Calu3 (cell line): ENCODE data around the gene TEX13A. TPM values are rescaled to one million over a fixed set of nuclear protein-coding genes. Genes with fewer than 3 reads are reported as not detected.

Experiments used
- BruUV-seq: library from RNA; stranded (reverse); fragments of 400-500 nt; replicated peaks from 2 replicates; lab custom pipeline; 2021; lab: Mats Ljungman, UMichigan
- CTCF ChIA-PET: fragments of 300-600 bp; sonication (Branson Sonifier 250); formaldehyde crosslinking; loops from one replicate; lab custom pipeline; 2022; ENCODE audit warnings: antibody characterized with exemption; lab: Charles Lee
- DNase-seq: peaks from one replicate; pipeline ENCODE4 v3.0.0; 2022
- H3K27ac Mint-ChIP-seq: one replicate; pipeline ENCODE4 v1.8.0; 2022; ENCODE audit warnings: mixed read lengths; ENCODE audit not compliant: unreplicated experiment
- H3K27me3 Mint-ChIP-seq: one replicate; pipeline ENCODE4 v1.8.0; 2022; ENCODE audit warnings: mixed read lengths; ENCODE audit not compliant: unreplicated experiment
- H3K36me3 Mint-ChIP-seq: one replicate; pipeline ENCODE4 v1.8.0; 2022; ENCODE audit warnings: mild to moderate bottlenecking, moderate library complexity, mixed read lengths; ENCODE audit not compliant: insufficient read depth, unreplicated experiment
- H3K4me1 Mint-ChIP-seq: one replicate; pipeline ENCODE4 v1.8.0; 2022; ENCODE audit warnings: mild to moderate bottlenecking, low read depth, mixed read lengths; ENCODE audit not compliant: unreplicated experiment
- H3K4me3 Mint-ChIP-seq: one replicate; pipeline ENCODE4 v1.8.0; 2022; ENCODE audit warnings: mild to moderate bottlenecking, low read depth, moderate library complexity, mixed read lengths; ENCODE audit not compliant: unreplicated experiment
- H3K9me3 Mint-ChIP-seq: one replicate; pipeline ENCODE4 v1.8.0; 2022; ENCODE audit warnings: low read depth, mixed read lengths; ENCODE audit not compliant: unreplicated experiment
- intact Hi-C: fragments of 100-400 bp; cut with micrococcal nuclease; formaldehyde crosslinking; loops from one replicate; pipeline ENCODE4 v1.10.0; 2022; ENCODE audit not compliant: unreplicated experiment
- total RNA-seq: library from RNA; stranded (reverse); gene quantifications from 2 replicates; pipeline ENCODE4 v1.2.3, GENCODE V29; 2022
- TF ChIP-seq, protein P1 (sequence below): fragments of 200-600 bp; IDR thresholded peaks from one replicate; pipeline ENCODE4 v1.8.0; 2022; ENCODE audit warnings: antibody characterized with exemption; ENCODE audit not compliant: unreplicated experiment

Gene TEX13A
- total RNA-seq, 1 experiment from 2014 or later, result not detected

DNA sequence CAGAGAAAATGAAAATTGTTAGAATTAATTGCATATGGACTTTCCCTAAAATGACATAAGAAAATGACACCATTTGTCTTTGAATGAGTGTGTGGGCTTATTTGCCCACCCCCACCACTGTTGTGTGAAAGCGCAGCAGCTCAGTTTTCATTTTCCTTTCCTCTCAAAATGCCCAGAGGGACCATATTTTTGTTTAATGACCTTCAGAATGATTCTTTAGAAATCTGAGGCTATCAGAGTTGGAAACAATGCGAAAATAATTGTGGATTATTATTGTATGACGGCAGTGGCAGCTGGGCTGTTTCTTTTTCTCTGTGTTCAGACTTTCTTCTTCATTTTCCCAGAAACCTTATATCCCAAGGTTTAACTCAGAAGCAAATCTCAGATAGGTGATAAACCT is 44.6 kb upstream of the TEX13A start:
- H3K27ac Mint-ChIP-seq, result no peak overlapping the region
- H3K27me3 Mint-ChIP-seq, result no peaks in the 10 kb centered on the region
- no TSS peak for BruUV-seq
- H3K4me3 Mint-ChIP-seq, result no peak overlapping the region
- CTCF ChIA-PET, result no interaction called here
- no peaks in the 10 kb centered on the region for H3K4me1 Mint-ChIP-seq
- DNase-seq, result no peak
- TF ChIP-seq, protein P1, sequence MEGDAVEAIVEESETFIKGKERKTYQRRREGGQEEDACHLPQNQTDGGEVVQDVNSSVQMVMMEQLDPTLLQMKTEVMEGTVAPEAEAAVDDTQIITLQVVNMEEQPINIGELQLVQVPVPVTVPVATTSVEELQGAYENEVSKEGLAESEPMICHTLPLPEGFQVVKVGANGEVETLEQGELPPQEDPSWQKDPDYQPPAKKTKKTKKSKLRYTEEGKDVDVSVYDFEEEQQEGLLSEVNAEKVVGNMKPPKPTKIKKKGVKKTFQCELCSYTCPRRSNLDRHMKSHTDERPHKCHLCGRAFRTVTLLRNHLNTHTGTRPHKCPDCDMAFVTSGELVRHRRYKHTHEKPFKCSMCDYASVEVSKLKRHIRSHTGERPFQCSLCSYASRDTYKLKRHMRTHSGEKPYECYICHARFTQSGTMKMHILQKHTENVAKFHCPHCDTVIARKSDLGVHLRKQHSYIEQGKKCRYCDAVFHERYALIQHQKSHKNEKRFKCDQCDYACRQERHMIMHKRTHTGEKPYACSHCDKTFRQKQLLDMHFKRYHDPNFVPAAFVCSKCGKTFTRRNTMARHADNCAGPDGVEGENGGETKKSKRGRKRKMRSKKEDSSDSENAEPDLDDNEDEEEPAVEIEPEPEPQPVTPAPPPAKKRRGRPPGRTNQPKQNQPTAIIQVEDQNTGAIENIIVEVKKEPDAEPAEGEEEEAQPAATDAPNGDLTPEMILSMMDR, result no peak
- peaks cover 6% of the 10 kb centered on the region for H3K9me3 Mint-ChIP-seq
- H3K36me3 Mint-ChIP-seq, result no peaks in the 10 kb centered on the region
- intact Hi-C loops, result no loop called here

DNA sequence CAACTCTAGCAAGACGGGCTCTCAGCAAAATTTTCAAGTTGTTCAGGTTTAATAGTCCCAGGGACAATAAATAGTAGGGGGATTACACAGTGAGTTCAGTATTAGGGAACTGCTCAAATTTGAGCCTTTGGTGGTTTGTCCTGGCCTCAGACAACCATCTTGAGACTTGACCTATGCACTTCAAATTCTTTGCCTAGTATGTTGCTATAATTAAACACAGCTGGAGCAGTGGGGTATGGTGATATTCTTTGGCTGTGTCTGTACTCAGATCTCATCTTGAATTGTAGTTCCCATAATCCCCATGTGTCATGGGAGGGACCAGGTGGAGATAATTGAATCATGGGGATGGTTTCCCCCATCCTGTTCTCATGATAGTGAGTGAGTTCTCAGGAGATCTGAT is 43.3 kb upstream of the TEX13A start:
- no TSS peak for BruUV-seq
- no peaks in the 10 kb centered on the region for H3K27me3 Mint-ChIP-seq
- CTCF ChIA-PET, result no interaction called here
- peaks cover 7% of the 10 kb centered on the region for H3K9me3 Mint-ChIP-seq
- no peaks in the 10 kb centered on the region for H3K36me3 Mint-ChIP-seq
- intact Hi-C loops, result no loop called here
- no peaks in the 10 kb centered on the region for H3K4me1 Mint-ChIP-seq
- DNase-seq, result no peak
- H3K27ac Mint-ChIP-seq, result no peak overlapping the region
- TF ChIP-seq, protein P1, result no peak
- H3K4me3 Mint-ChIP-seq, result no peak overlapping the region

DNA sequence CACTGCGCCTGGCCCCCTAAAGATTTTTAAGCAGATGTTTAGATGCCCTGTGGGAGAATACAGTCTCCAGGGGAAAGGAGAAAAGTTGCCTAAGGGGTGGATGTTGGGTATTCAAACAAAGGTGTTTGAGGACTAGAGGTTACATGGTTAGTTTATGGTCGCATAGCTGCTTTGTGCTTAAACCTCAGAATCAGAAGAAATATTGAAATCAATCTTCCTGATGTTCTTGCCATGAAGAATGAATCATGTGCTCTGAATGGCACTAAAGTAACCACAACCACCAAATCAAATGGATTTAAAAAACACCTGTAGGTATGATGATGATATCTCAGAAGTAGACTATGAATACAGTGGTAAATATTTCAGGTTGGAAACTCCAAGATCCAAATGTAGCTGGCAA is 42.7 kb upstream of the TEX13A start:
- Mint-ChIP-seq H3K27me3 (no peaks in the 10 kb centered on the region), H3K36me3 (no peaks in the 10 kb centered on the region), H3K27ac (no peak overlapping the region), H3K4me1 (no peaks in the 10 kb centered on the region), H3K4me3 (no peak overlapping the region), H3K9me3 (peaks cover 13% of the 10 kb centered on the region)
- no peak for DNase-seq
- CTCF ChIA-PET, result no interaction called here
- intact Hi-C loops, result no loop called here
- no TSS peak for BruUV-seq
- TF ChIP-seq, protein P1, result no peak

DNA sequence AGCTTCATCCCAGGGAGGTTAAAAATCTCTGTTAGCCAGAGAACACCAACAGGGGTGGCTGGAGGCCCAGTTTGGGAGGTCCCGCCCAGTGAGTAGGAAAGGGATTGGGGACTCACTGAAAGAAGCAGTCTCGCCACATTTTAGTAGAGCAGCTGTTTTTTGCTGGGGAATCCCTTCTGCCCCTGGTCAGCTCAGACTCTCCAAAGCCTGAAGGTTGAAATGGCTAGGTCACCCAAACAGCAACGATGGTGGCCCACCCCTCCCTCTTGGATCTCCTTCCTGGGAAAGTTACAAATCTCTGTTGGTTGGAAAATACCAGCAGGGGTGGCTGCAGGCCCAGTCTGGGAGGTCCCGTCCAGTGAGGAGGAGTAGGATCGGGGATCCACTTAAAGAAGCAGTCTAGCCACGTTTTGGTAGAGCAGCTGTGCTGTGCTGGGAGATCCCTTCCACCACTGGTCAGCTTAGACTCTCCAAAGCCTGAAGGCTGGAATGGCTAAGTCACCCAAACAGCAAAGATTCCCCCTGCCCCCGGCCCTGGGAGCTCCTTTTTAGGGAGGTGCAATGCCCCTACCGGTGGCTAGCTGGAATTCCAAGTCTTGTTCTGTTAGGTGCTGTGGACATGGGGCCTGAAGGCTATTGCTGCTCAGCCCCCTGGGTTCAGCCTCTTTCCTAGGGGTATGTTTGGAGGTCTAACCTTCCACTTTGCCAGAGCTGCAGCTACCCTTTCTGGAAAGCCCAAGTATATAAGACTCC is 40.0 kb upstream of the TEX13A start:
- Mint-ChIP-seq H3K27me3 (no peaks in the 10 kb centered on the region), H3K4me1 (no peaks in the 10 kb centered on the region), H3K27ac (no peak overlapping the region), H3K4me3 (no peak overlapping the region), H3K36me3 (no peaks in the 10 kb centered on the region), H3K9me3 (peaks cover 12% of the 10 kb centered on the region)
- CTCF ChIA-PET, result no interaction called here
- no peak for DNase-seq
- no TSS peak for BruUV-seq
- TF ChIP-seq, protein P1, result no peak
- intact Hi-C loops, result no loop called here
